Measurements from ENCODE around the gene EMP2. TPM values are rescaled to one million over a fixed set of nuclear protein-coding genes. Genes with fewer than 3 reads are reported as not detected.

EMP2 gene
- total RNA-seq, 4 donors from 2014 or later: 20.8 to 31.4 (median 27.5) TPM

DNA sequence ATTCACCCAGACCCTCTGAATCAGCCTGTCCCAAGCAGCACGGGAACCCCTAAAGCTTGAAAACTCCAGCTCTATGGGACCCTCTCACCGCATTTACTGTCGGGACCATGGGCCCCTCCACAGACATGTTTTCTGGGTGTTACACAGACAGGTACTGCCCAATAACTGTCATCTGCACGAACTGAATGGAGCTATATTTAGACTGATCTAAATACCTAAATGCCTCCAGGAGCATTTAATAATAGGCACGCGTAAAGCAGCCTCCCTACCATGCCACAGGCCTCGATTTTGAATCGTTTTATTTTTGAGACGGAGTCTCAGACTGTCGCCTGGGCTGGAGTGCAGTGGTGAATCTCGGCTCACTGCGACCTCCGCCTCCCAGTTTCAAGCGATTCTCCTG is 49.7 kb downstream of the EMP2 start:
- peaks cover 0 to 41% (median 0%) of the 10 kb centered on the region in 3 donors for H3K36me3 ChIP-seq
- H3K27ac ChIP-seq: no peak overlapping the region
- DNase-seq: no peak
- H3K4me3 ChIP-seq: no peak overlapping the region
- TF ChIP-seq CTCF (IDR thresholded peaks at IDR 0.05): no peak
- TF ChIP-seq POLR2A (IDR thresholded peaks at IDR 0.05): no peak
- no peaks in the 10 kb centered on the region for H3K9me3 ChIP-seq
- no peaks in the 10 kb centered on the region for H3K27me3 ChIP-seq
- H3K4me1 ChIP-seq: no peaks in the 10 kb centered on the region

DNA sequence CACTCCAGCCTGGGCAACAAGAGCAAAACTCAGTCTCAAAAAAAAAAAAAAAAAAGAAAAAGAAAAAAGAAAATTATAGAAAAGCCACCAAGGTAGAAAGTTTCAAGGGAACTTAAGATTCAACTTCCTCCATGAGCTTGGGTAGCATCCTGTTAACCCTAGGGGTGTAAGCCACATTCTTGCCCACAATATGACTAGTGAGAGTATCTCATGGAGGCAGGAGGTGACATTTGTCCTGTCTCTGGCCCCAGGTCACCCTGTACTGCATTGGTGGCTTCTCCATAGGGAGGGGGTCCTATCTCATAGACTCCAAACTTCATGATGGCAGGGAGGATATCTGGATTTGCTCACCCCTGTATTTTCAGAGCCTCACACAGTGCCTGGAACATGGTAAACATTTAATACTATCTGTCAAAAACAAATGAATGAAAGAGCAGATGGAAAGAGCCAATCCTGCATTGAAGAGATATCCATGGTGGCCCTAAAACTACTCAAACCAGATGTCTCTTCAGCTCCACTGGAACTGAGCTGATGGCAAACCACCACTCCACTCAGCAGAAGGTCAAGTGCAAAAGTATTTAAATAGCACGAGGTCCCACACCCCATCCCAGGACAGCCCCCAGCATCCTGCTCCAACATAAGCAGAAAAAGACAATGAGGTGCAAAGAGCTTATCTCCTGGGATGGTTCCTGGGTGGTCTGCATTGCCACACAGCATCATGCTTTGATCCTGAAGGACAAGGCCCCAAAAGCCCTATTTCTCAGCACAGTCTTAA is 50.3 kb downstream of the EMP2 start:
- TF ChIP-seq CTCF (IDR thresholded peaks at IDR 0.05): no peak
- no peak for TF ChIP-seq POLR2A (IDR thresholded peaks at IDR 0.05)
- no peaks in the 10 kb centered on the region for H3K4me1 ChIP-seq
- H3K9me3 ChIP-seq: no peaks in the 10 kb centered on the region
- H3K4me3 ChIP-seq: no peak overlapping the region
- no peak overlapping the region for H3K27ac ChIP-seq
- H3K27me3 ChIP-seq: no peaks in the 10 kb centered on the region
- peaks cover 0 to 41% (median 0%) of the 10 kb centered on the region in 3 donors for H3K36me3 ChIP-seq
- DNase-seq: no peak

GRCh38 chr16:10528635-10529034 is 51.8 kb downstream of the EMP2 start:
- H3K36me3 ChIP-seq: peaks cover 0 to 40% (median 0%) of the 10 kb centered on the region in 3 donors
- no peaks in the 10 kb centered on the region for H3K4me1 ChIP-seq
- no peak overlapping the region for H3K4me3 ChIP-seq
- no peak for DNase-seq
- H3K27me3 ChIP-seq: no peaks in the 10 kb centered on the region
- no peaks in the 10 kb centered on the region for H3K9me3 ChIP-seq
- no peak overlapping the region for H3K27ac ChIP-seq
- TF ChIP-seq POLR2A (IDR thresholded peaks at IDR 0.05): no peak
- no peak for TF ChIP-seq CTCF (IDR thresholded peaks at IDR 0.05)

DNA sequence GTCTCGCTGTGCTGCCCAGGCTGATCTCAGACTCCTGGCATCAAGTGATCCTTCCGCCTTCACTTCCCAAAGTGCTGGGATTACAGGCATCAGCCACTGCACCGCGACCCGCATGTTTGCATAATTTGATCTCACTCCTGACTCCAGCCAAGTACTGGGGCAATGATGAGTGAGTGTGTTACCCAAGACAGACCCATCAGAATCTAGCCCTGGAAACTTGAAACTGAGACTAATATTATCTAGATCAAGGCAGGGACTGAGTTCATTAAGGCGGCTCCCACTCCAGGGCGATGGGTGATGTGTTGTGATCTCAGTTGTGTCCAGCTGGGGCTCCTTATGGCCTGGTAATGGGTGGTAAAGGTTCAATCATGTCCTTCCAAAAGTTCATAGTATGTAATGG is 53.4 kb downstream of the EMP2 start:
- Histone ChIP-seq H3K36me3 (peaks cover 0 to 27% (median 0%) of the 10 kb centered on the region in 3 donors), H3K4me3 (no peak overlapping the region), H3K27ac (no peak overlapping the region), H3K27me3 (no peaks in the 10 kb centered on the region), H3K4me1 (no peaks in the 10 kb centered on the region), H3K9me3 (no peaks in the 10 kb centered on the region)
- no peak for DNase-seq
- TF ChIP-seq POLR2A (IDR thresholded peaks at IDR 0.05) (no peak), CTCF (IDR thresholded peaks at IDR 0.05) (no peak)

DNA sequence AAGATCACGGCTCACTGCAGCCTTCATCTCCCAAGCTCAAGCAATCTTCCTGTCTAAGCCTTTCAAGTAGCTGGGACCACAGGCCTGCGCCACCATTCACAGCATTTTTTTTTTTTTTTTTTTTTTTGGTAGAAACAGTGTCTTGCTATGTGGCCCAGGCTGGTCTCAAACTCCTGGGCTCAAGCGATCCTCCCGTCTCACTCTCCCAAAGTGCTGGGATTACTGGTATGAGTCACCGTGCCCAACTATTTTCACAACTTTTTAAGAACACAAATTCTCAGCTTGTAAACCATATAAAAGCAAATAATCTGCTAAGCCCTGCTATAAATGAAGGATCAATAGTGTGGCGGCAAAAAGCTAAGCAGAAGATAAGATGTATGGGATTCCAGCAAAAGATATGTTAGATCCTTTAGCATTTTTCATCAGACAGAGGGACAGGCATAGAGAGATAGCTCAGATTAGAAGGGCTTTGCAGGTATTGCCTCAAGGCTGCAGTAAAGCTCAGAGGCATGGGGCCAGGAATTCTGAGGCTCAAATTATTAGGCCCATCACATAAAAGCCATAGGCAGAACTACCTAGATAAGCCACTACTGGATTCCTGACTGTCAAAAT is 55.1 kb downstream of the EMP2 start:
- Histone ChIP-seq H3K36me3 (peaks cover 0 to 19% (median 0%) of the 10 kb centered on the region in 3 donors), H3K9me3 (no peaks in the 10 kb centered on the region), H3K27me3 (no peaks in the 10 kb centered on the region), H3K4me1 (no peaks in the 10 kb centered on the region), H3K27ac (no peak overlapping the region), H3K4me3 (no peak overlapping the region)
- no peak for DNase-seq
- TF ChIP-seq CTCF (IDR thresholded peaks at IDR 0.05) (no peak), POLR2A (IDR thresholded peaks at IDR 0.05) (no peak)
